Measurements from ENCODE around the gene CFDP1. TPM values are rescaled to one million over a fixed set of nuclear protein-coding genes. Genes with fewer than 3 reads are reported as not detected.

CFDP1 gene
- total RNA-seq, 4 donors from 2014 or later, result 36.7 to 81.4 (median 48.2) TPM

DNA sequence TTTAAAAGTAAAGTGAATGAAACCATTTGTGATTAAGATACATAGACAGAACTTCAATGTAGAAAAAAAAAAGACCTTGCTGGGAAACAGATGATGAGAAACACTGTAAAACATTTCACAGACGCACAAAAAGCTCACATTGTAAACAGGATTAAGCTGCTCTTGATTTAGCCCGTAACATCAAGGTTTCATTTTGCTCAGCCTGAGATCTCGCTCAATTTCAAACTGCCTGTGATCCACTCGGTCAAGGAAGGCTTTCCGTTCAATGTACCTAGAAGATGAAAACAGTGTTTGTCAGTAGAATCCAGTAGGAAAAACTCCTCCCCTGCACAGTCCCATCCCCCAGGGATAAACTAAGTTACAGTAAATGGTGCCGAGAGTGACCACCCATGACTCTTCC, 139.5 kb downstream of the CFDP1 start:
- no peaks in the 10 kb centered on the region for H3K9me3 ChIP-seq
- no peak overlapping the region for H3K4me3 ChIP-seq
- H3K4me1 ChIP-seq, result peaks cover 6% of the 10 kb centered on the region
- no peak for DNase-seq (ENCODE audit: low spot score in 2 of 2)
- no peaks in the 10 kb centered on the region for H3K27me3 ChIP-seq
- WGBS, result 88% methylated on average over 6 of the region's 6 CpGs
- peaks cover 29% of the 10 kb centered on the region for H3K36me3 ChIP-seq
- TF ChIP-seq CTCF (IDR thresholded peaks at IDR 0.05) (no peak), POLR2A (IDR thresholded peaks at IDR 0.05) (no peak), EP300 (IDR thresholded peaks at IDR 0.05) (no peak)
- no peak overlapping the region for H3K27ac ChIP-seq

GRCh38 chr16:75293173-75293572, 140.1 kb downstream of the CFDP1 start:
- H3K36me3 ChIP-seq, result peaks cover 24% of the 10 kb centered on the region
- H3K27ac ChIP-seq, result no peak overlapping the region
- no peak overlapping the region for H3K4me3 ChIP-seq
- no peaks in the 10 kb centered on the region for H3K27me3 ChIP-seq
- no peak for TF ChIP-seq EP300 (IDR thresholded peaks at IDR 0.05)
- TF ChIP-seq POLR2AphosphoS5 (IDR thresholded peaks at IDR 0.05), result no peak
- TF ChIP-seq POLR2A (IDR thresholded peaks at IDR 0.05), result no peak
- TF ChIP-seq CTCF (IDR thresholded peaks at IDR 0.05), result no peak
- peaks cover 12% of the 10 kb centered on the region for H3K4me1 ChIP-seq
- H3K9me3 ChIP-seq, result no peaks in the 10 kb centered on the region
- WGBS, result 81% methylated on average over 4 of the region's 4 CpGs
- no peak for DNase-seq (ENCODE audit: low spot score in 2 of 2)

GRCh38 chr16:75292691-75293090, 140.6 kb downstream of the CFDP1 start:
- peaks cover 24% of the 10 kb centered on the region for H3K36me3 ChIP-seq
- no peaks in the 10 kb centered on the region for H3K27me3 ChIP-seq
- no peaks in the 10 kb centered on the region for H3K9me3 ChIP-seq
- H3K4me1 ChIP-seq, result peaks cover 16% of the 10 kb centered on the region
- 64% methylated on average over 3 of the region's 3 CpGs for WGBS
- H3K27ac ChIP-seq, result no peak overlapping the region
- TF ChIP-seq POLR2A (IDR thresholded peaks at IDR 0.05) (no peak), CTCF (IDR thresholded peaks at IDR 0.05) (no peak)
- no peak for DNase-seq (ENCODE audit: low spot score in 2 of 2)
- H3K4me3 ChIP-seq, result no peak overlapping the region

DNA sequence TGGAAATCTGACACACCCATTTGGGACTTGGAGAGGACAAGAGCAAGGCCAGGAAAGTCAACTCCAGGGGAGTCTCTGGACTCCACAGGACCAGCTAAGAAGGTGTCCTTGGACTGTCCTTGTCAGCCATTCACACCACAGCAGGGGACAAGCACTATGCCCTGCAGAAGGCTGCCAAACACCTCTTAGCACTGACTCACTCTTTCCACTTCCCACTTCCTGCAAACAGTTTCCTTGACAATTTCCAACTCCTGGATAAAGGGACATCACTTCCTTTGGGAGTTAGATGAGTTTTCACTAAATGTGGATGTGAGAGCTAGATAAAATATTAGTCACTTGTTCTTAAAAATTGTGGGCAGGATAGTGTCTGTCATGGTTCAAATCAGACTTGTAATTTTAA, 144.1 kb downstream of the CFDP1 start:
- H3K4me3 ChIP-seq, result no peak overlapping the region
- no peak overlapping the region for H3K27ac ChIP-seq
- H3K9me3 ChIP-seq, result no peaks in the 10 kb centered on the region
- TF ChIP-seq CTCF (IDR thresholded peaks at IDR 0.05) (no peak), EP300 (IDR thresholded peaks at IDR 0.05) (no peak), POLR2AphosphoS5 (IDR thresholded peaks at IDR 0.05) (peak in 1 of 3 donors; percentile 28)
- no peaks in the 10 kb centered on the region for H3K27me3 ChIP-seq
- H3K36me3 ChIP-seq, result peaks cover 24% of the 10 kb centered on the region
- no peak for DNase-seq (ENCODE audit: low spot score in 2 of 2)
- H3K4me1 ChIP-seq, result peaks cover 20% of the 10 kb centered on the region

GRCh38 chr16:75288596-75289120, 144.6 kb downstream of the CFDP1 start:
- no peak for DNase-seq (ENCODE audit: low spot score in 2 of 2)
- 68% methylated on average over 10 of the region's 10 CpGs for WGBS
- Histone ChIP-seq H3K9me3 (no peaks in the 10 kb centered on the region), H3K4me1 (peaks cover 20% of the 10 kb centered on the region), H3K4me3 (no peak overlapping the region), H3K27ac (peak overlapping the region; percentile 27), H3K27me3 (no peaks in the 10 kb centered on the region), H3K36me3 (peaks cover 21% of the 10 kb centered on the region)
- TF ChIP-seq CTCF (IDR thresholded peaks at IDR 0.05) (no peak), POLR2AphosphoS5 (IDR thresholded peaks at IDR 0.05) (no peak), EP300 (IDR thresholded peaks at IDR 0.05) (no peak), POLR2A (IDR thresholded peaks at IDR 0.05) (no peak)

All from suprapubic skin (tissue), 4 donors.